GM12865 (cell line): ENCODE data around the gene TMED8.

Experiments
- DNase-seq: peaks from one replicate; pipeline ENCODE4 v3.0.0; 2010; ENCODE audit warnings: low read depth
- H3K4me3 ChIP-seq: 2 replicates; pipeline ENCODE4 v1.5.1; 2011; ENCODE audit warnings: mild to moderate bottlenecking, low read depth, low read length, control low read depth
- CTCF ChIP-seq: IDR thresholded peaks from 2 replicates; pipeline ENCODE4 v1.5.1; 2011; ENCODE audit warnings: low read length, control low read depth, low read depth, inconsistent platforms; ENCODE audit not compliant: insufficient read depth; ENCODE audit errors: missing control alignments

Gene TMED8

GRCh38 chr14:77335576-77335975 lies 41.3 kb downstream of the TMED8 start:
- no peak for TF ChIP-seq CTCF
- H3K4me3 ChIP-seq, result no peak overlapping the region
- DNase-seq, result no peak

- DNase-seq, result no peak
- no peak for TF ChIP-seq CTCF
- H3K4me3 ChIP-seq, result no peak overlapping the region
Observed at GRCh38 chr14:77329872-77330271, 47.0 kb downstream of the TMED8 start.

DNA sequence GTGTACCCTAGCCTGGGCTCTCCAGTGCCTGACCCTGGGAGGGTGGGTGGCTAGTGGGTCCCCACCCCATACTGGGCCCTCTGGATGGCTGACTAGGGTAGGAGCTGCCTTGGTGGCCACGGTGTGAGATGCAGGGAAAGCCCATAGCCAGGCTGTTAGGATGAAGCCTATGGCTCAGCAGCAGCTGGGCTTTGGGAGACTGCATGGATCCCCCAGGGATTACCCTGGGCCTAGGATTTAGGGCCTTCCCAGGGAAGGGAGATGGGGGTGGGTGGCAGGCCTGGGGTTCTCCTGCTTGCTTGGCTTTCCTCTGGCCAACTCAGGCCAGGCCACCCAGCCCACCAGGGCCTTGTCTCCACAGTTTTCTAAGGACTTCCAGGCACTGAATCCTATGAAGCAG lies 49.8 kb downstream of the TMED8 start:
- no peak for DNase-seq
- no peak for TF ChIP-seq CTCF
- no peak overlapping the region for H3K4me3 ChIP-seq

DNA sequence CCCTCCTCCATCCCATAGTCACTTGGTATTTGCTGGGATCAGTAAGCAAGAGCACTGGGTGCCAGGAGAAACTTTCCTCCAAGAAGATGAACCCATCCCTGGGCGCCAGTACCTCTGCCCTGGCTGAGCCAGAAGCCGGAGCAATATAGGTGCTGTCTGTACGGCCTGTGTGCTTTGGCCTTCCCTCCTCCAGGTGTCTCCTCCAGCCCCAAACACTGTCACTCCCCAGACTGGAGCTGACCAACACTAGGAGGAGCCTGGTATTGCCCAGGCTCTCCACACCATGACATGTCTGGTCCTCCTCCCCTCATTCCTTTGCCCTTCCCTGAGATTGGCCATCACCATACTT lies 51.2 kb downstream of the TMED8 start:
- DNase-seq, result no peak

DNA sequence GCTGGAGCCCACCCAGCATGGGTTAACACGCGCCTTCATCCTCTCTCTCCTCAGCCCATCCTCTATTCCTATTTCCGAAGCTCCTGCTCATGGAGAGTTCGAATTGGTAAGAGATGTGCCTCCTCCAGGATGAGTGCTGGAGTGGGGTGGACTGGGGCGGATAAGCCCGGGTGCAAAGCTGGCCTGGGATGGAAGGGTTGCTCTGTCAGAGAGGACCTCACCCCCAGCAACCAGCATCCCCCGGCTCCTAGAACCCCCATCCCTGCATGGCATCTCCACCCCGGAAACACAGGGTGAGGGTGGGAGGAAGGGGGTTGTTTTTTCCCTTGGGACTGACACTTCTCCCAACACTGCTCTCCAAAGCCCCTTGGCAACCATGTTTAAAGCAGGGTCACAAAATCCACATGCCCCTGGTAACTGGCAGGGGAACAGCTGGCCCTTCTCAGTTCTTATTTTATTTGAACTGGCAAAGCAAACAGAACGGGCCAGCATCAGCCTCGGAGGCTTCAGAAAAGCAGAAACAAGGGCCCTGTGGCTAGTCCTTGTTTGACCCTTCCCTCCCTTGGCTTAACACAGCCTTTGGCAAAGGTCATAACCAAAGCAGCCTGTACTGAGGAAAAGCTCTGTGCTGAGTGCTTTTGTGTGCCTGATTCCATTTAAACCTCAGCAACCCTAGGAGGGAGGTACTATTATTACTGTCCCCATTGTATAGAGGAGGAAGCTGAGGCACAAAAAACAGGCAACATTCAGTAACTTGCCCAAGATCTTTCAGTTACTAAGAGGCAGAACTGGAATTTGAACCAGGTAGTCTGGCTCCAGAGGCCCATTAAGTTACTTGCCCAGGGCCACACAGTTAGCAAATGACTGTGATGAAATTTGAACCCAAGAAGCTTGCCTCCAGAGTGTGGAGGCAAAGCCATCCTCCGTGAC lies 51.8 kb downstream of the TMED8 start:
- no peak for TF ChIP-seq CTCF
- no peak for DNase-seq
- H3K4me3 ChIP-seq, result no peak overlapping the region

More for the DNA sequence above, 51.2 kb downstream of the TMED8 start:
- TF ChIP-seq CTCF, result no peak
- no peak overlapping the region for H3K4me3 ChIP-seq

GRCh38 chr14:77324289-77324688 lies 52.6 kb downstream of the TMED8 start:
- DNase-seq, result no peak
- H3K4me3 ChIP-seq, result no peak overlapping the region
- no peak for TF ChIP-seq CTCF

DNA sequence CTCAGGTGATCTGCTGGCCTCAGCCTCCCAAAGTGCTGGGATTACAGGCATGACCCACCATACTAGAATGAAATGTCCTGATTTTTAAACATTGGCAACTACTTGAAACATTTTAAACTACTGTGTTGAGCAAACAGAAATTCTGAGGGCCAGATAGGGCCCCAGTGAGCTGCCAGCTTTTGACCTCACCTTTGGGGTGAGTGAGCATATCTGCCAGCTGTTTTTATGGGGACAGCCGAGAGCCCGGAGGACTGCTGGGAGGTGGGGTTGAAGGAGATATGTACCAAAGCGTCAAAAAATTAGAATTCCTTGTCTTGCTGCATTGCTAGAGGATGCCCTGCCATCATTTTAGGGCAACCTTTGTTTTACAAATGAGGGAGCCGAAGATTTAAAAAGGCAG lies 53.3 kb downstream of the TMED8 start:
- H3K4me3 ChIP-seq, result no peak overlapping the region
- TF ChIP-seq CTCF, result no peak
- DNase-seq, result no peak
